Stimulated activated CD8-positive, alpha-beta memory T cell treated with anti-CD3 and anti-CD28 coated beads, Interleukin-2, amount 100 ng/mL, for 48 hours (primary cell): Measurements from ENCODE around the gene HMGA1.

Experiments used
- DNase-seq, 2 donors: peaks; one replicate each; pipeline ENCODE4 v3.0.0-alpha.2; 2020; ENCODE audit warnings: low read depth in 2 of 2

HMGA1 gene

GRCh38 chr6:34223956-34224940, 12.4 kb upstream of the HMGA1 start:
- peak; percentile 92 for DNase-seq

GRCh38 chr6:34225551-34225950, 11.1 kb upstream of the HMGA1 start:
- DNase-seq: no peak

- no peak for DNase-seq
Observed at GRCh38 chr6:34226066-34226465, 10.6 kb upstream of the HMGA1 start.

GRCh38 chr6:34226731-34227586, 9.7 kb upstream of the HMGA1 start:
- no peak for DNase-seq

GRCh38 chr6:34227761-34228421, 8.8 kb upstream of the HMGA1 start:
- no peak for DNase-seq

GRCh38 chr6:34229877-34230276, 6.8 kb upstream of the HMGA1 start:
- no peak for DNase-seq

- no peak for DNase-seq
Observed at GRCh38 chr6:34230653-34231371, 5.9 kb upstream of the HMGA1 start.

- no peak for DNase-seq
Observed at GRCh38 chr6:34231566-34232336, 4.9 kb upstream of the HMGA1 start.

- no peak for DNase-seq
Observed at GRCh38 chr6:34232901-34233300, 3.8 kb upstream of the HMGA1 start.

GRCh38 chr6:34233867-34234266, 2.8 kb upstream of the HMGA1 start:
- no peak for DNase-seq

GRCh38 chr6:34234667-34235306, 1.9 kb upstream of the HMGA1 start:
- no peak for DNase-seq

GRCh38 chr6:34235307-34236130, 1.2 kb upstream of the HMGA1 start:
- DNase-seq: peak in 1 of 2 donors; percentile 54

GRCh38 chr6:34236131-34236442, 586 bp upstream of the HMGA1 start:
- DNase-seq: no peak

- DNase-seq: no peak
Observed at GRCh38 chr6:34237316-34237721, 646 bp downstream of the HMGA1 start.

- DNase-seq: peak; percentile 58 to 73
Observed at GRCh38 chr6:34237722-34238584, 1.3 kb downstream of the HMGA1 start.

- DNase-seq: no peak
Observed at GRCh38 chr6:34238585-34239499, 2.2 kb downstream of the HMGA1 start.

GRCh38 chr6:34239500-34239825, 2.8 kb downstream of the HMGA1 start:
- DNase-seq: no peak
